GM23338 (cell line): ENCODE measurements around the gene BRME1. TPM values are rescaled to one million over a fixed set of nuclear protein-coding genes. Genes with fewer than 3 reads are reported as not detected.

Experiments
- ATAC-seq: fragments of 200-7000 bp; cut with Tn5 transposase; 3 replicates; pipeline ENCODE4 v1.9.1; 2020
- DNase-seq: peaks from one replicate; pipeline ENCODE4 v3.0.0-alpha.2; 2015; ENCODE audit warnings: low spot score
- H2AFZ ChIP-seq: fragments of 200-600 bp; sonication (generic); 2 replicates; pipeline ENCODE4 v1.8.0; 2016; ENCODE audit warnings: antibody characterized with exemption, mild to moderate bottlenecking, moderate library complexity
- H3F3A ChIP-seq: fragments of 200-600 bp; sonication (generic); replicated peaks from 2 replicates; pipeline ENCODE4 v1.8.0; 2017; ENCODE audit warnings: antibody characterized with exemption, mixed run types, low read depth
- H3K27ac ChIP-seq: fragments of 200-600 bp; sonication (generic); 2 replicates; pipeline ENCODE4 v1.6.1; 2016; ENCODE audit warnings: low read depth
- H3K27me3 ChIP-seq: fragments of 200-600 bp; sonication (generic); 2 replicates; pipeline ENCODE4 v1.8.0; 2016; ENCODE audit warnings: mild to moderate bottlenecking, mixed run types, moderate library complexity; ENCODE audit not compliant: insufficient read depth
- H3K36me3 ChIP-seq: fragments of 200-600 bp; sonication (generic); 2 replicates; pipeline ENCODE4 v1.8.0; 2016; ENCODE audit warnings: mild to moderate bottlenecking; ENCODE audit not compliant: insufficient read depth
- H3K4me1 ChIP-seq: fragments of 200-600 bp; sonication (generic); 2 replicates; pipeline ENCODE4 v1.8.0; 2016; ENCODE audit warnings: mild to moderate bottlenecking, moderate library complexity; ENCODE audit not compliant: insufficient read depth
- H3K4me2 ChIP-seq: fragments of 200-600 bp; sonication (generic); 2 replicates; pipeline ENCODE4 v1.7.1; 2017; ENCODE audit warnings: mixed run types
- H3K4me3 ChIP-seq: fragments of 200-600 bp; sonication (generic); 2 replicates; pipeline ENCODE4 v1.6.1; 2016; ENCODE audit warnings: mixed run types
- H3K79me2 ChIP-seq: fragments of 200-600 bp; sonication (generic); replicated peaks from 2 replicates; pipeline ENCODE4 v1.8.0; 2017; ENCODE audit warnings: mild to moderate bottlenecking; ENCODE audit not compliant: insufficient read depth
- H3K9me2 ChIP-seq: fragments of 200-600 bp; sonication (generic); 2 replicates; pipeline ENCODE4 v1.8.0; 2017; ENCODE audit not compliant: insufficient read depth
- H4K20me1 ChIP-seq: fragments of 200-600 bp; sonication (generic); replicated peaks from 2 replicates; pipeline ENCODE4 v1.8.0; 2017; ENCODE audit warnings: mild to moderate bottlenecking; ENCODE audit not compliant: insufficient read depth
- H3K27ac Mint-ChIP-seq: 2 replicates; pipeline ENCODE4 v1.8.0; 2020; ENCODE audit warnings: inconsistent platforms, mild to moderate bottlenecking, moderate library complexity, mixed read lengths
- H3K27me3 Mint-ChIP-seq: 3 replicates; pipeline ENCODE4 v1.8.0; 2022; ENCODE audit warnings: low read depth, mild to moderate bottlenecking, moderate library complexity, mixed read lengths, inconsistent platforms; ENCODE audit not compliant: insufficient read depth, poor library complexity
- H3K36me3 Mint-ChIP-seq: 3 replicates; pipeline ENCODE4 v1.8.0; 2021; ENCODE audit warnings: low read depth, mild to moderate bottlenecking, inconsistent platforms, moderate library complexity, mixed read lengths
- H3K4me1 Mint-ChIP-seq: 3 replicates; pipeline ENCODE4 v1.8.0; 2020; ENCODE audit warnings: mild to moderate bottlenecking, inconsistent platforms, mixed read lengths
- H3K4me3 Mint-ChIP-seq: 3 replicates; pipeline ENCODE4 v1.8.0; 2021; ENCODE audit warnings: moderate library complexity, mild to moderate bottlenecking, inconsistent platforms, mixed read lengths
- H3K9me3 Mint-ChIP-seq: 3 replicates; pipeline ENCODE4 v1.8.0; 2020; ENCODE audit warnings: moderate library complexity, mild to moderate bottlenecking, inconsistent platforms, mixed read lengths
- CREB1 ChIP-seq: fragments of 250-450 bp; sonication (Bioruptor Pico); IDR thresholded peaks from 2 replicates; pipeline ENCODE4 v1.5.0; 2020; ENCODE audit warnings: low read depth, mild to moderate bottlenecking, moderate library complexity
- EZH2 ChIP-seq: fragments of 200-600 bp; sonication (generic); IDR thresholded peaks from one replicate; pipeline ENCODE4 v1.8.0; 2017; ENCODE audit warnings: antibody characterized with exemption, mild to moderate bottlenecking, low read depth; ENCODE audit not compliant: unreplicated experiment
- JUNB ChIP-seq: IDR thresholded peaks from one replicate; pipeline ENCODE4 v1.6.1; 2016; ENCODE audit warnings: antibody characterized with exemption; ENCODE audit not compliant: unreplicated experiment
- NANOG ChIP-seq: IDR thresholded peaks from 2 replicates; pipeline ENCODE4 v1.6.1; 2016; ENCODE audit warnings: antibody characterized with exemption, borderline replicate concordance
- STAT1 ChIP-seq: IDR thresholded peaks from one replicate; pipeline ENCODE4 v1.6.1; 2016; ENCODE audit warnings: antibody characterized with exemption; ENCODE audit not compliant: unreplicated experiment
- ZNF114 ChIP-seq: fragments of 250-450 bp; sonication (Bioruptor Pico); IDR thresholded peaks from 2 replicates; pipeline ENCODE4 v1.5.0; 2020; ENCODE audit warnings: mild to moderate bottlenecking, moderate library complexity
- ZNF331 ChIP-seq: fragments of 250-450 bp; sonication (Bioruptor Pico); IDR thresholded peaks from 2 replicates; pipeline ENCODE4 v1.5.0; 2020; ENCODE audit warnings: low read depth, mild to moderate bottlenecking, moderate library complexity
- ZNF462 ChIP-seq: fragments of 250-450 bp; sonication (Bioruptor Pico); IDR thresholded peaks from 2 replicates; pipeline ENCODE4 v1.5.0; 2020; ENCODE audit warnings: mild to moderate bottlenecking, moderate library complexity
- polyA plus RNA-seq: library from polyadenylated mRNA; unstranded; fragments of >200 nt; fragmentation: Nextera tagmentation; extraction: Ambion mirVana; gene quantifications from 2 replicates; pipeline ENCODE4 v1.2.1, GENCODE V29; 2016
- total RNA-seq: library from RNA; depleted of rRNA; stranded (reverse); fragments of >200 nt; shearing (Covaris generic); gene quantifications from 2 replicates; pipeline ENCODE4 v1.2.3, GENCODE V29; 2014

Gene BRME1
- total and polyA plus RNA-seq, 2 experiments from 2014 or later: 3.9 to 4.0 TPM

GRCh38 chr19:13888281-13888680 is 17.6 kb downstream of the BRME1 start (continued):
- TF ChIP-seq ZNF462 (CRISPR knock-in tag) (no peak), ZNF114 (no peak), JUNB (no peak), STAT1 (no peak), NANOG (no peak), ZNF331 (CRISPR knock-in tag) (no peak)

- H3K79me2 ChIP-seq: no peaks in the 10 kb centered on the region
- H3K4me2 ChIP-seq: no peak overlapping the region
- no peaks in the 10 kb centered on the region for H3F3A ChIP-seq
- no peaks in the 10 kb centered on the region for H3K4me1 ChIP-seq
- no peaks in the 10 kb centered on the region for H3K27me3 ChIP-seq
- DNase-seq: no peak
- Mint-ChIP-seq H3K36me3 (no peaks in the 10 kb centered on the region), H3K4me3 (no peak overlapping the region), H3K27me3 (peaks cover 2% of the 10 kb centered on the region), H3K27ac (no peak overlapping the region), H3K9me3 (no peaks in the 10 kb centered on the region), H3K4me1 (peaks cover 6% of the 10 kb centered on the region)
- no peaks in the 10 kb centered on the region for H4K20me1 ChIP-seq
- H3K4me3 ChIP-seq: no peak overlapping the region
- no peak for ATAC-seq
- H3K9me2 ChIP-seq: no peaks in the 10 kb centered on the region
- no peaks in the 10 kb centered on the region for H3K36me3 ChIP-seq
- no peak overlapping the region for H2AFZ ChIP-seq
- H3K27ac ChIP-seq: no peak overlapping the region
- no peak for TF ChIP-seq CREB1
- TF ChIP-seq STAT1: no peak
- TF ChIP-seq ZNF114: no peak
- TF ChIP-seq NANOG: no peak
- TF ChIP-seq EZH2: no peak
- no peak for TF ChIP-seq ZNF462 (CRISPR knock-in tag)
Measured at GRCh38 chr19:13887517-13887916, 18.4 kb downstream of the BRME1 start.
